Ammon's horn (tissue), 1 donor: ENCODE data around the gene KRT3.
"Not testable (repeated sequence)": the region's sequence is repeated elsewhere in the genome, so short reads cannot be mapped to it uniquely, and the experiment has no call there.

Source experiments
- DNase-seq: peaks from one replicate; pipeline ENCODE4 v3.0.0-alpha.2; 2016; ENCODE audit warnings: low spot score

Gene KRT3

DNA sequence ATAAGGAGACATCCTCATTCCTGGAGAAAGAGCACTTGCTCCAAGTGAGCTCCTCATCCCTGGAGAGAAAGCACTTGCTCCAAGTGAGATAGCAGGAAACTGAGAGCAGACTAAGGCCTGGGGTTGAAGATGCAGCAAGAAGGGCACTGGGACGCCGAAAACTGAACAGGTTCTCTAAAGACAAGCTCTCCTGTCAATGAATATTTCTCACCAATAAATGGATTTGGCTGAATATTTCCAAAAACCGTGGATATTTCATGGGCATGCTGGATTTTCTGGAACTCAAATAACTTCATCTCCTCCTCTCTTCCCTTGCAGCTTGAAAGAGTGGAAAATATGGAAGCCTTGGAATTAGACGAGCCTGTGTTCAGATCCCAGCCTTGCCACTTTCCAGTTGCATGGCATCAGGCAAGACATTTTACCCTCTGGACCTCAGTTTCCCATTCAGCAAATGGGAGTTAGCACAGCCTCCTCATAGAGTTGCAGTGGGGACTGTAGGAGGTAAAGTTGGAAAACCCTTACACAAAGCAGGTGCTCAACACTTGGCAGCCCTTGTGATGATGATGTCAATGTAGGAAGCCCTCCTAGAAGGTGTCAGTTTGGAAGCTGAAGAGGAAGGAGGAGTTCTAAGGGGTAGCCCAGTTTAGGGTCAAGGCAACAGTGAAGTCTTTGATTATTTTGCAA is 14.4 kb downstream of the KRT3 start:
- DNase-seq, result no peak

DNA sequence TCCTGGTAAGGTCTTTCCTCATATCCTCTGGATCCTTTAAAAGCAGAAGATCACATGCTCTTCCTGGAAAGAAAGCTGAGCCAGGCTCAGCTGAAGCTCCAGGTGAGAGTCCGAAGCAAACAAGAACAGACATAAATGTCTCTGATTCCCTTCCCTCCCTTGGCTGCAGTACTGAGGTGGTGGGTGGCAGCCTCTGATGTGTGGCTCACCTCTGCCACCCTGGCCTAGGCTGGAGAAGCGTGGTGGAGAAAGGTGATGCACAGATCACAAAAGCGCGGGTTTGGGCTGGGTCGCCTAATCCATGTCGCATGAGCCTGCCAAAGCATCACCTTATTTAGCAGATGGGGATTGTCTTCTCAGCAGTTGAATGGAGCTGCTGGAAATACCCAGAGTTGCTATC is 16.0 kb downstream of the KRT3 start:
- DNase-seq, result no peak

DNA sequence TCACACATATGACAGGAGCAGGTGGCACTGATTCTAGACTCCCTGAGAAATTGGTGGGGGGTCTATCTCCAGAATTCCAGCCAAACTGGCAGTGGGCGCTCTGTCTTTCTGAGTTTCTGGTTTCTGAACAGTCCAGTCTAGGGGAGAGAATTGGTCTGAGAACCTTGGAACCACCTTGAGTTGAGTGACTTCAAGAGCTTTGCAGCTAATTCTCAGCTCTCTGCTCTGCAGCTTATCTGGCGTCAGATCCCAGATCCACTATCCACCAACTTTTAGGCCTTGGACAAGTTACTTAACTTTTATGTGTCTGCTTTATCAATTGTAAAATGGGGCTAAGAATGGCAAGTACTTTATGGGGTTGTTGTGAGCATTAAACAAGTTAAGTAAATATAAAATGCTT is 17.1 kb downstream of the KRT3 start:
- DNase-seq, result no peak

DNA sequence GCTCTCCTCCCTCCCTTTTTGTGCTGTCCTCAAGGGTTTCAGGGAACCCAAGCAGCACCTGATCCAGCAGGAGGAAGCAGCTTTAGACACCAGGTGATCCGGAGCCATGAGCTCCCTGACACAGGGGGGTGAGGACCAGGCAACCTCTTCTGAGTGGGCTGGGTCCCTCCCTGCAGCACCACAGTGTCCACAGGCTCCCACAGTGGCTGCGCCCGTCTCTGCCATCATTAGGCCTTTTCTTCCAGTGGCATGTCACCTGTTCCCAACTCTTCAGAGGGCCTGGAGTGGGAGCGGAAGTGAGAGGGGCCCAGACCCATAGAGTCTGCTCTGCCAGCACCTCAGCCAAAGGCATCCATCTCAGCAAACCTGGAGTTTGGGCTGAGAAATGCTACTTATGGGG is 18.4 kb downstream of the KRT3 start:
- no peak for DNase-seq

DNA sequence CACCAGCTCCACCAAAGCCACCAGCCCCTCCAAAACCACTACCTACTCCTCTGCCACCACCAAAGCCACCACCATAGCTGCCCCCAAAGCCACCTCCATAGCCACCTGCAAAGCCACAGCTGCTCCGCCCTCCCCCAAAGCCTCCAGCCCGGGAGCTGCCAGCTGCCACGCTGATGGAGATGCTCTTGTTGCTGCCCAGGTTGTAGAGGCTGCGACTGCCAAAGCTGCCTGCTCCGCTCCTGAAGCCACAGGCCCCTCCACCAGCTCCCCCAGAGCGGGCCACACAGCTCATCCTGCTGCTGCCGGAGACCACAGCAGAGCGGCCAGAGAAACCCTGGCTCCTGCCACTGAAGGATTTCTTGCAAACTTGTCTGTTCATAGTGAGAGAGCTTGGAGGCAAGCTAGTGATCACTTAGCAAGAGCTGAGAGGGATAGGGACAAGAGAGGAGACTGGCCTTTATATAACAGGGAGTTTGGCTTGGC is 19.0 kb downstream of the KRT3 start, which contains the start of gene KRT76:
Gene KRT76, minus strand, starts transcription at position 433 of the 483 bp plus-strand sequence. Its CDS starts 54 bp downstream, at position 379.
- DNase-seq, result no peak

DNA sequence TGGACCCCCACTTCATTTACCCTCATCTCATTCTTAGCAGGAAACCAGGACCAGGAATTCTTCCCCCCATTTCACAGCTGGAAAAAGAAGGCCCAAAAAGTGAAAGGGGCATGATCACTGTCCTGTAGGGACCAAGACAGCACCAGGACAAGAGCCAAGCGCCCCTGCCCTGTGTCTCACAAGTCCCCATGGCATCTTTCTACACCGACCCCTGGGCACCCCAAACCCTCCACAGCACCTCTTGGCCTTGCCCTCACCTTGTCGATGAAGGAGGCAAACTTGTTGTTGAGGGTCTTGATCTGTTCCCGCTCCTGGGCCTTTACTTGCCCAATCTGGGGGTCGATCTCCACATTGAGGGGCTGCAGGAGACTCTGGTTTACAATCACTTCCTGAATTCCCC is 19.5 kb downstream of the KRT3 start:
- DNase-seq, result no peak

DNA sequence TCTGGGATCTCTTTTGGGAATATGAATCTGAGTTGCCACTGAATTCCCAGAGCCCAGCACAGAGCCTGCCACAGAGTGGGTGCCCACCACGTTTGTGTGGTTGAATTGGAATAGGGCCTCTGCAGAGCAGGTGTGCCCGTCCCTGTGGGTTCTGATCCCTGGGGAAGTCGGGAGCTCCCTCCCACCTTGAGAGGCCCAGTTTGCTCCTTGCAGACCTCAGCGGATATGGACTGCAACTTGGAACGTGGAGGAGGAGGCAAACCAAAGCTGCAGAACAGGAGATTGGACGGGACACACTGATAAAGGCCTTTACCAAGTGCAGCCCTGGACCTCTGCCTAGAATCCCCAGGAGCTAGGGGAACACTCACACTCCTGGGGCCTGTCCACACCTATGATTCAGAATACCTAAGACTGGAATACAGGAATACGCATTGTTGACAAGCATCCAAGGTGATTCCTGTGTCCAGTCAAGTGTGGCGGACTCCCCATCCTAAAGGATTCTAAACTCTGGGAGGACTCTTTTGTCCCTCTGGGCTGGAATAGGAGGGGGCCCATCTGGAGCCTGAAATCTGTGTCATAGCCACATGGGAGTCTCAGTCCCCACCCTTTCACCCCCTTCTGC is 21.2 kb downstream of the KRT3 start:
- DNase-seq, result no peak

DNA sequence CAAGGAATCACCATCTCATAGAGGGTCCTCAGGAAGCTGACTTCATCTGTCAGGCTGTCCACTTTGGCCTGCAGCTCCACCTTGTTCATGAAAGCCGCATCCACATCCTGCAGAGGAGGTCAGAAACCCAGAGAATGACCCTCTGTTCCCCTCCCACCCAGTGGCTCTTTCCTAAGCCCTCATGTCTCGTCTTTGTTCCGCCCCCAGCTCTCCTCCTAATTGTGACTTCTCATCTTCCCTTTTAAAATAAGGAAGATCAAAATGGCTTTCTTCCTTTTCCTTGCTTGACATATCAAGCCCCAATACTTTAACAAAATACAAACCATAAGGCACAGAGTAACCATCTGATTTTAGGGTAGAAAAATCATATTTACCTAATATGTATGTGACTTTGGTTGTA is 23.1 kb downstream of the KRT3 start:
- DNase-seq, result no peak

DNA sequence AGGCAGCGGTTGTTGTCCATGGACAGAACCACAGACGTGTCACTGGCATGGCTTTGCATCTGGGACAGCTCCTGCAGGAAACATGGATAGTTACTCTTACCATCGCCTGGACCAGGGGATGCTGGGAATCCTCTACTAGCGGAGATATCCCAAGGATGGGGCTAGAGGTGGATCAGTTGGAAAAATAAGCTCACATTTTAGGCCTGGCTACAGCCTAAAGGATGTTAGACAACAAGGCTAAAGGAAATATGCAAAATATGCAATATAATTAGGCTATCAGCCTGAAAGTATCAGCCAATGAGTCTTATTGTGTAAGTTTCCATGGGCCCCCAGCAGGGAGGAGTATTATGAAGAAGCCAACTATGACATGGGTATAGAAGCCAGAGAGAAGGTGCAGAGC is 23.7 kb downstream of the KRT3 start:
- no peak for DNase-seq

DNA sequence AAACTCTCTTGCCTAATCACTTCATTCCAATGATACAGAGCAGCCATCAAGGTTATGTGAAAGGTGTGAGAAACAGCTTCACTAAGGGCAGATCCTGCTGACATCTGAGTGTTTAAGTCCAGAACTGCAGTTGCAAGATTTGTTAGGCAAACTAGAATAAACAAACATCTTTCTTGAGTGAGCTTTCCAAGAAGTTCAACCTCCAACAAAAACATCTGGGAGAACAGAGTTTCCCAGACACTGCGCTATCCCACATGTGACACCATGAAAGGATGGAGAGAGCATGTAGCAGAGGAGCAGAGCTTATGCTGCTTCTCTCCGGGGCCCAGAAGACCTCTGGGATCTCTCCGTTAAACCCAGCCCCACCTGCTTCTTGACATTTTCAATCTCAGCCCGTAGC is 24.4 kb downstream of the KRT3 start:
- no peak for DNase-seq

DNA sequence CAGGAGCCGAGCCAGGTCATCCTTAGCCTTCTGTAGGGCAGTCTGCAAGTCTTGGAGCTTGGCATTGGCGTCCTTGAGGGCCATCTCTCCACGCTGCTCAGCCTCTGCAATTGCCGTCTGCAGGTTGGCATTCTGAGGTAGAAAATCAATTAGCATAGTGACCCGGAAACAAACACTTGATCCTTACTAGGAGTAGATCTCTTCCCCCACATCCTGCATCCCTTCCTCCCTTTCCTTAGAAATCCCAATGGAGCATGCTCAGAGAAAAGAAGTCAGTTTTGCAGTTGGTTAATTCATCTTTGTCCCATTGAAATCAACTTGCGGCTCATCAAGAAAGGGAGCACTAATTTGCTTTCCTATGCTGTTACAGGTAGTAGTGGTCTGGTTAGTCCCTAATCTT is 24.8 kb downstream of the KRT3 start:
- no peak for DNase-seq

DNA sequence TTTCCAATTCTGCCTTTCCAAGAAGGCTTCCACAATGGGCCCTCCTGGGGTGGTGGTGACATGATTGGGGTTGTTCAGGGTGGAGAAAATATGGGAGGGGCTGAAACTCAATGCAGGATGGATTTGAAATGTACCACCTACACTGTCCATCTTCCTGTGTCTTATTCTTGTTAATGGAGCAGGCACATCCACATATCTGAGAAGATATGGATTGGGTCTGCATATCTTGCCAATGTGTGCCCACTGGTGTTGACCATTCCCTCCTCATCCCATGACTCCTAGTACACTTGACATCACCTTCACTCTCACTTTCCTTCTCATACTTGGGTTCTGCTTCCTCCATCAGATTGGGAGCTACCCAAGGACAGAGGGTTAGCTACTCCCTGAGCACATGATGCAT is 26.0 kb downstream of the KRT3 start:
- no peak for DNase-seq

DNA sequence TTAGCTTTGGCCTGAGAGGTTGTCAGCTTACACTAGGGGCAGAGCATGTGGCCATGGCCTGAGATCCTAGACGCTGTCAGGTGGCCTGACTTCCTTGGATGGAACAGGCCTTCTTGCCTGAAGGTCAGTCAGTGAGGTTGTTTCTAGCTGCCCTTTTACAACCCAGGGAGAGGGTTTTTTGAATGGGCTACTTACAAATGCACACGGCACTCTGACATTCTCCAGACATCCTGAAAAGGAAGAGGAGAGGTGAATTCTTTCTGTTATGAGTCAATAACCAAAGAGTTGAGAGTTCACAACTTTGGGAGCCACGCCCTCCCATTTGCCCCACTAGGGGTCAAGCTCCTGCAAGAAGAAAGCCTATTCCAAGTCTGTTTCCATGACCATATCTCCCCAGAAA is 26.6 kb downstream of the KRT3 start:
- no peak for DNase-seq

DNA sequence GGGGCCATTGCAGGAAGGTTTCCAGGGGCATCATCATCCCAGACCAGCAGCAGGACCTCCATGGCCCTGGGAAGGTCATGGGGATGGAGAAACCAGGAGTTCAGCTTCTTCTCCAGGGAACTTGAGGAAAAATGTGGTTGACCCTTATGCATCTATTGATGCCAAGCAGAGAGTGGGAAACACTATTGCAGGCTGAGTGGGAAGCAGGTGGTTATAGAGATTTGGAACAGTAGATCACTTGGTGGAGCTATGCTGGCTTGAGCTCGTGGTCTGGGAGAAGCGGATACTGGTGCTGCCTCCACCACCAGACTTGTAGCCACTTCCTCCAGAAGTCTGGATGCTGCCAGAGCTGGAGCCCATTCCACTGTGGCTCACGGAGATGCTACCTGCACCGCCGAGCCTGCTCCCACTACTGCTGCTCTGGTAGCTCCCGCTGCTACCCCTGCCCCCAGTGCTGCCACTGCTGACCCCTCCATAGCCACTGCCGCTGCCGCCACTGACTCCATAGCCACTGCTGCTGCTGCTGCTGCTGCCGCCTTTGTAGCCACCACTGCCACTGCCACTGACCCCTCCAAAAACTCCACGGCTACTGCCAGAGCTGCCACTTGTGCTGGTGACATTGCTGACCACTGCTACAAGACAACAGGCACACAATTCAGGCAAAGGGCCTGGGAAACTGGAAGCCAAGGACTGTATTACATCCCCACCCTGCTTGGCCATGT is 27.3 kb downstream of the KRT3 start:
- DNase-seq, result no peak

DNA sequence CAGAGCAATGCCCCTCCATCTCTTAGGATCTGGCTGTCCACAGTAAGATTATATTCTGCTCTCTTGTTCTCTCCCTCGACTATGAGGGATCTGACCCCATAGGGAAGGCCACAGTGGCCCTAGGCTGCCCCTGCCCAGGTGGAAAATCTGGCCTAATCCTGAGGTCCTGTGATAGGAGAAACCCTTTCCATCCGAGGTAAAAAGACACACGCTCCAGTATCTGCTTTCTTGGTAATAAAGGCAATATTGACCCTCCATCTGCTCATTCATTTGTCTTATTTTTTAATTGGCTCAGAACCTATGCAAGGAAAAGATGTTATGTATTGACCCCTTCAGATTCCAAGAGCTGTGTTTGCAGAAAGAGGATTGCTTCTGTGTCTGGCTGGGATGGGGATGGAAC is 28.5 kb downstream of the KRT3 start:
- no peak for DNase-seq

DNA sequence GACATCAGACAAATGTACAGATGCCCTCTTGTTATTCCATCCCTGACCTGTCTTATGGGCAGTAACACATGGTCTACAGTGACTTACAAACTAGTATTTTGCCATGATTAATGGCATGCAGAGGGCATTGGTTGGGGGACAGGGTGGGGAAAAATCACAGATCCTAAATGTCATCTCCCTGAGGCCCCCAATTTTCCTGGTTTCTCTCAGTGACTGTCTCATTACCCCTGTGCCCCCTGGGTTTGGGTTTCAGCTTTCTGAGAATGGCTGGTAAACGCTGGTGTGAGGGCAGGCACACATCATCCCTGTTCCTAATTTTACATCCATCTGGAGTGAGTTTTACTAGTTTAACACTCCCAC is 28.9 kb downstream of the KRT3 start:
- no peak for DNase-seq

DNA sequence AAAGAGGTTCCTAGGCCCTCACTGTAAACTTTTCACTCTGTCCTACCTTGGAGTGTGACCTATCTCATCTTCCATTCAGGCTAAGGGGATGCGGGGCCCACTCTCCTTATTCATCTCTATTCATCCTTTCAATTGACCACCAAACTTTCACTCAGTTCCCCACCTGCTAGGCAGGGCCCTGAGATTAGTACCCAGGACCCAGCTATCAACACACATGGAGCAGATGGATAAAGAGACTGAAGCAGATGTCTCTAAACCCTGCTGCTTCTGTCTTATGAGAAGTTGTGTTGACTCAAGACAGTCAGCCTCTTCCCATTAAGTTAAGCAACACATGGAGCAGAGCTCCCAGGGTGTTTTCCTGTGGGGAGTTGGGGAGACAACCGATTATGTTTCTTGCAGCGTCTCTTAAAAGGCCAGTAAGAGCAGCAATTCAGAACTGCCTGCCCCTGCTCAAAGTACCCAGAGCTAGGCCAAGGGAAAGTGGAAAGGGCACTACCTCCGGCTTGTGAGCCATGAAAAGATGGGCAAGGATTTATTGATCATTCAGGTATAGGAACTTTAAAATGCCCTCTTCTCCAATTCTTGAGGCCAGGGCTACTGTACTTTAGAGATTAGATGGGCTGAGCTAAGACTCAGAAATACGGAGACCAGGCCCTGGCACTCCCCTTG is 29.4 kb downstream of the KRT3 start:
- no peak for DNase-seq

DNA sequence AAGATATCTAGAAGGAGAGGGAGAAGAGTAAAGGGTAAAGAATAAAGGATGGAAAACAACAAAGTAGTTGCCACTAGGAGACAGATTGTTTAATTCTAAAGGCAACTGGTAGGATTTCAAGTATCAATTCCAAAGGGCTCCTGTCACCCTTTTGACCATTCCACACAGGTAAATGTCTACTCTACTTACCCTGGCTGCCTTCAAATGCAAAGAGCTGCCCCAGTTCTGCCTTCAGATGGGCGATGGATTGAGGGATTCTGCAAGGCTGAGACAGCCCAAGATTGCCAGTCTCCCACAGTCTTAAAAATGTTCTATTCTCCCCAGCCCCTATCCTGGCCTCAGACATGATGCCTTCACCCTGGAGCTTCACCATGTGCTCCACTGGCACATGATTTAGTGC is 30.2 kb downstream of the KRT3 start:
- DNase-seq, result no peak

DNA sequence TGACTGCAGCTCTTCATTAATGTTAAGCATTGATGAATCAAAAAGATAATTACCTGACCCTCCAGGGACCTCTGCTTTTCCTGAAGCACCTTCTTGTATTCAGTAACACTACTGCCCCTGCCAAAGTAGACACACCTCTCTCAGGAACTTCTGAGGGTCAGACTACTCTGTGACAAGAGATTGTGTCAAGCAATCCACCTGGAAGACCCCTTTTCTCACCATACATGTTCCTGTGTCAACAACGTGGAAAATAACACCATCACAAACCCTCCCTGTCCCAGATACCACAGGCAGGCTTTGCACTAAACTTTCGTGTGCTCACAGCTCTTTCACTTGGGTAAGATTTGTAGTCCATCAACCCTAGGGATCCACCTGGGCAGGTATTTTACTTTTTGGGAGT is 31.9 kb downstream of the KRT3 start:
- DNase-seq, result no peak

DNA sequence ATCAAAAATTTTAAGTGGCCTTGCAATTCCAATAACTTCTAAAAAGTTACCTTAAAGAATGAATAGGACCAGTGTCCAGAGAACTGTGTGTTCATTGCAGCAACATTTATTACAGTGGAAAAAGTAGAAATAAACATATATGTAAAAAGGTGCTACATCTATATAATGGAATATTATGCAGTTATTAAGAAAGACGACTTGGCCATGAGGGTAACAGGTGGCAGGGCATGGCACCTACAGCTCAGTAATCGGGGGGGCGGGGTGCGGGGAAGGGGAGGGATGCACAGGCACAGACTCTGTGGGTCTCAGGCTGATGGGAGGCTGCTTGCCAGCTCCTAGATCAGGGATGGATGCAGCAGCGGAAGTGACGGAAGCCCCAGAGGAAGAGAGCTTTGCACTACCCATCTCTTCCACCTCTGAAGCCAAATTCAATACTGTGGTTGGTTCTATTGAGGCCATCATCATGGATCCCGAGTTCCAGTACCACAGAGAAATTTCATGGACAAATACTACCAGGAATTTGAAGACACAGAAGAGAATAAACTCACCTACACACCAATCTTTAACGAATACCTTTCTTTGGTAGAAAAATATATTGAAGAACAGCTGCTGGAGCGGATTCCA is 32.8 kb downstream of the KRT3 start:
- no peak for DNase-seq

DNA sequence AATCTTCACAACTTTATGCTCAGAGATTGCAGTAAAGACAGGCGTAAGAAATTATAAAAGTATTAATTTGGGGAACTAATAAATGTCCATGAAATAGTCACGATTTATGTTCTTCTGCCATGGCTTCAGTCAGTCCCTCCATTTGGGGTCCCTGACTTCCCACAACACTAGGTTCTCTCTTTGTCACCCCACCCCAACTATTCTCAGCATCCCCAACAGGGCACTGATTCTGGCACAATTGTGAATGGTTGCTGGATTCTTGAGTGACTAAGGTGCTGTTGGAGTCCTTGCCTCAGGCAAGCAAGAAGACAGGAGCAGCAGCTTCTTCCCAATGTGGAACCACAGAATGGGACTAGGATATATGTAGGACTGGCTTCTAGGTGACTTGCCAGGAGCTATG is 34.1 kb downstream of the KRT3 start:
- DNase-seq, result no peak

DNA sequence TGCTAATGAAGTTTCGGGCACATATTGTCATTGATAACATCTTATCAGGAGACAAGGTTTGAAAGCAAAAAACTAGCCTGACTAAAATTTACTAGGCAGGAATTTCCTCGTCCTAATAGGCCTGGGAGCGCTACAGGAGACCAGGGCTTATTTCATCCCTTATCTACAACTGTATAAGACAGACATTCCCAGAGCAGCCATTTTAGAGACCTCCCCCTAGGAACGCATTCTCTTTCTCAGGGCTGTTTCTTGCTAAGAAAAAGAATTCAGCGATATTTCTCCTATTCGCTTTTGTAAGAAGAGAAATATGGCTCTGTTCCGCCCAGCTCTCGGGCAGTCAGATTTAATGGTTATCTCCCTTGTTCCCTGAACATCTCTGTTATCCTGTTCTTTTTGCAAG is 34.7 kb downstream of the KRT3 start:
- not testable (repeated sequence) for DNase-seq
